Tibial artery (tissue), 4 donors: ENCODE measurements around the gene USP5.

Source experiments
- DNase-seq, 2 donors: peaks; one replicate each; pipeline ENCODE4 v3.0.0-alpha.2; 2019
- H3K27ac ChIP-seq, 2 donors: fragments of 200-600 bp; sonication (generic) in 1 of 2; 1 replicate in 1 of 2; 2 replicates in 1 of 2; pipeline ENCODE4 v1.5.1; 2018 to 2019; ENCODE audit warnings: mild to moderate bottlenecking in 1 of 2
- H3K27me3 ChIP-seq, 2 donors: fragments of 200-600 bp; sonication (generic) in 1 of 2; one replicate each; pipeline versions ENCODE4 v1.5.1 to v1.6.0; 2016 to 2019
- H3K36me3 ChIP-seq, 3 donors: fragments of 200-600 bp; sonication (generic) in 2 of 3; one replicate each; pipeline ENCODE4 v1.5.1; 2016 to 2019; ENCODE audit warnings: mild to moderate bottlenecking in 2 of 3
- H3K4me1 ChIP-seq, 4 donors: fragments of 200-600 bp; sonication (generic) in 2 of 4; 1 replicate in 3 of 4; 2 replicates in 1 of 4; pipeline ENCODE4 v1.5.1; 2016 to 2019
- H3K4me3 ChIP-seq, 2 donors: fragments of 200-600 bp; sonication (generic) in 1 of 2; 1 replicate in 1 of 2; 2 replicates in 1 of 2; pipeline ENCODE4 v1.5.1; 2018 to 2019; ENCODE audit warnings: mild to moderate bottlenecking in 2 of 2
- H3K9me3 ChIP-seq, 3 donors: fragments of 200-600 bp; sonication (generic) in 1 of 3; one replicate each; pipeline ENCODE4 v1.5.1; 2016 to 2019
- intact Hi-C: fragments of 100-400 bp; cut with DNase I; formaldehyde crosslinking; loops from one replicate; pipeline ENCODE4 v1.15.0; 2023; ENCODE audit warnings: low total_unique reads
- TF ChIP-seq, protein P1 (sequence below), 2 experiments: fragments of 200-600 bp in 1 of 2; fragments of 450-650 bp in 1 of 2; IDR thresholded peaks; one replicate each; pipeline ENCODE4 v1.5.1; 2017 to 2019; ENCODE audit warnings: antibody characterized with exemption in 2 of 2, mild to moderate bottlenecking in 1 of 2, moderate library complexity in 1 of 2

The USP5 gene

DNA sequence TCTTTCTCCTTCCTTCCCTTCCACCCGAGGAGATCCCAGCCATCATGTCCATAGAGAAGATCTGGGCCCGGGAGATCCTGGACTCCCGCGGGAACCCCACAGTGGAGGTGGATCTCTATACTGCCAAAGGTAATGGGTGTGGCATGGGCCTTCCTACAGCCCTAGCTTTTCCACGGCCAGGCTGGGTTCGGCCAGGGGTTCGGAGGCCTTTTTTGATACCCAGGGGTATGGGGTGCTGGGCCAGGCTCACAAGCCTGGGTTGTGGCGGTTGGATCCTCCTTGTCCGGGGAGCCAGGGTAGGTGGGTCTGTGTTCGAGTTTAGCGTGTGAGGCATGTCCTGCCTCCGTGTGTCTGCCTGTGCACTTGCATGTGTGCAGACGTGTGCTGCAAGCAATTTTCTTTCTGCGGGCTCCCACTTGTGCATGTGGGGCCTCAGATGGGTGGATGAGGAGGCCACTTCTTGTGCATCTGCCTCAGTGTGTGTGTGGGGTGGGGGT, 63.9 kb downstream of the USP5 start:
- TF ChIP-seq, protein P1, sequence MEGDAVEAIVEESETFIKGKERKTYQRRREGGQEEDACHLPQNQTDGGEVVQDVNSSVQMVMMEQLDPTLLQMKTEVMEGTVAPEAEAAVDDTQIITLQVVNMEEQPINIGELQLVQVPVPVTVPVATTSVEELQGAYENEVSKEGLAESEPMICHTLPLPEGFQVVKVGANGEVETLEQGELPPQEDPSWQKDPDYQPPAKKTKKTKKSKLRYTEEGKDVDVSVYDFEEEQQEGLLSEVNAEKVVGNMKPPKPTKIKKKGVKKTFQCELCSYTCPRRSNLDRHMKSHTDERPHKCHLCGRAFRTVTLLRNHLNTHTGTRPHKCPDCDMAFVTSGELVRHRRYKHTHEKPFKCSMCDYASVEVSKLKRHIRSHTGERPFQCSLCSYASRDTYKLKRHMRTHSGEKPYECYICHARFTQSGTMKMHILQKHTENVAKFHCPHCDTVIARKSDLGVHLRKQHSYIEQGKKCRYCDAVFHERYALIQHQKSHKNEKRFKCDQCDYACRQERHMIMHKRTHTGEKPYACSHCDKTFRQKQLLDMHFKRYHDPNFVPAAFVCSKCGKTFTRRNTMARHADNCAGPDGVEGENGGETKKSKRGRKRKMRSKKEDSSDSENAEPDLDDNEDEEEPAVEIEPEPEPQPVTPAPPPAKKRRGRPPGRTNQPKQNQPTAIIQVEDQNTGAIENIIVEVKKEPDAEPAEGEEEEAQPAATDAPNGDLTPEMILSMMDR (IDR thresholded peaks at IDR 0.05): no peak
- Histone ChIP-seq H3K27me3 (no peaks in the 10 kb centered on the region), H3K36me3 (peaks cover 0 to 44% (median 15%) of the 10 kb centered on the region in 3 donors), H3K4me3 (peak overlapping the region; percentile 68 to 72), H3K9me3 (no peaks in the 10 kb centered on the region), H3K4me1 (peaks cover 0 to 19% (median 16%) of the 10 kb centered on the region in 4 donors), H3K27ac (peak overlapping the region; percentile 96 to 97)
- intact Hi-C loops: no loop called here
- DNase-seq: no peak
